ENCODE results near the gene ZSWIM5.
"Not testable (repeated sequence)": the region's sequence is repeated elsewhere in the genome, so short reads cannot be mapped to it uniquely, and the experiment has no call there.

ZSWIM5 gene

DNA sequence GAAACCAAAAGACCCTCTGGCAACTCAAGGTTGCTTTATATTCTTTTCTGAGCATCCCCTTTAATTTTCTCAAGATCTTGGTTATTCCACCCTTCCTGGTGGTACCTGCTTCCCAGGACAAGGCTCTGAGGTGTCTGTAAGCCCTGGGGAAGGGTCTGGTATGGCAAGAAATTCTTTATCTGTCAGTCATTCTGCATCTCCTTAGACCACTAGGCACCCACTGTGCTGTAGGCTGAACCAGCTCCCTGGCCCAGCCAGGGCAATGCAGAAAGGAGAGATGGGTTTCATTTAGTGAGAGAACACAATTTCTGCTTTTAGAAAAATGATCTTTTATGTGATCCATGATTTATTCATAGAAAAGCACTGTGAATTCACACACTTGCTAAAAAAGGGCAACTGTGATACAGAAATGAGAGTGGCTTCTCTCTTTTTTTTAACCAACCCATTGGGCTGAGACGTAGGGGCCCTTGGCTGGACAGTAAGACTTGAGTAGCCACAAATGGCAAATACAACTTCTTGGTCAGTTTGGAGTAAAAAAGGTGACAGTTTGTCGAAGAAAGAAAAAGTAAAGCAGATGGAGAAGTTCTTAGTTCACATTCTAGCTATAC lies 190.2 kb downstream of the ZSWIM5 start:
- no peak for DNase-seq

GRCh38 chr1:45015683-45016082 lies 190.7 kb downstream of the ZSWIM5 start:
- no peak for DNase-seq

DNA sequence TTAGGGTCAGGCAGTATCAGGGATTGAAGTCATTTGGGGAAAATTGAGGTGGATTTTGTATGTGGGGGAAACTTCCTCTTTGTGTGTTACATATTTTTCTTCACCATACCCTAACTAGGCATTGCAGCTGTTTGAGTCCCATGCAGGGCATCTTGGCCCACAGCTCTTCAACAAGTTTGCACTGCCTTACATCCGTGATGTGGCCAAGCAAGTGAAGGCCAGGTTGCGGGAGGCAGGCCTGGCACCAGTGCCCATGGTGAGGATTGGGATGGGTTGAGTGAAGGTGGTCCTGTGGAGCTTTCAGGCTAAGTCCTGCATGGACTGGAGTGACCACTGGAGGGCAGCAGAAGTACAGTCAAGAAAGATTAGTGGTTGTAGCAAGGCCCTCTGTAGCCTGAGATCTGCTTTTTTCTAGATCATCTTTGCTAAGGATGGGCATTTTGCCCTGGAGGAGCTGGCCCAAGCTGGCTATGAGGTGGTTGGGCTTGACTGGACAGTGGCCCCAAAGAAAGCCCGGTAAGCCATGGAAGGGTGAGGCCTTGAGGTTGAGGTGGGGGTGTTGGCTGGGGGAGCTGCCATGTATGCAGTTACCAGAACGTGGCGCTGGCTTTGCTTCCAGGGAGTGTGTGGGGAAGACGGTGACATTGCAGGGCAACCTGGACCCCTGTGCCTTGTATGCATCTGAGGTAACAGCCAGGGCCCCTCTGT lies 191.9 kb downstream of the ZSWIM5 start:
- DNase-seq = peak; percentile 53

DNA sequence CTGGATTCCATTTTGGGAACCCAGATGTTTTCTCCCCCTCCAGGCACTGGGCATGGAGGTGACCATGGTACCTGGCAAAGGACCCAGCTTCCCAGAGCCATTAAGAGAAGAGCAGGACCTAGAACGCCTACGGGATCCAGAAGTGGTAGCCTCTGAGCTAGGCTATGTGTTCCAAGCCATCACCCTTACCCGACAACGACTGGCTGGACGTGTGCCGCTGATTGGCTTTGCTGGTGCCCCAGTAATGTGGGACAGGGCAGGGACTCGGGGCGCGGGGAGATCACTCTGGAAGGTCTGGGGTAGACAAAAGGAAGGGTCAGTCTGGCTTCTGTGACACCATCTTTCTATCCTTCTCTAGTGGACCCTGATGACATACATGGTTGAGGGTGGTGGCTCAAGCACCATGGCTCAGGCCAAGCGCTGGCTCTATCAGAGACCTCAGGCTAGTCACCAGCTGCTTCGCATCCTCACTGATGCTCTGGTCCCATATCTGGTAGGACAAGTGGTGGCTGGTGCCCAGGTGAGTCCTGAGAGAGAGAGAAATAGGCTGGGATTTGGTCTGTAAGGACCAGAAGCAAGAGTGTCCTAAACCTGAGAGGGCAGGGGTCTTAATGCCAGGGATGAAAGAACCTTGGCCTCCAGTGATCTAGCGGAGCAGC lies 192.7 kb downstream of the ZSWIM5 start:
- DNase-seq = no peak

GRCh38 chr1:45012639-45013278 lies 193.6 kb downstream of the ZSWIM5 start:
- DNase-seq = no peak

GRCh38 chr1:45011837-45012638 lies 194.4 kb downstream of the ZSWIM5 start, which contains the start of gene UROD:
Gene UROD, plus strand, starts transcription at chr1:45012254. Its CDS starts 12 bp downstream, at chr1:45012266.
- DNase-seq = peak; percentile 62

DNA sequence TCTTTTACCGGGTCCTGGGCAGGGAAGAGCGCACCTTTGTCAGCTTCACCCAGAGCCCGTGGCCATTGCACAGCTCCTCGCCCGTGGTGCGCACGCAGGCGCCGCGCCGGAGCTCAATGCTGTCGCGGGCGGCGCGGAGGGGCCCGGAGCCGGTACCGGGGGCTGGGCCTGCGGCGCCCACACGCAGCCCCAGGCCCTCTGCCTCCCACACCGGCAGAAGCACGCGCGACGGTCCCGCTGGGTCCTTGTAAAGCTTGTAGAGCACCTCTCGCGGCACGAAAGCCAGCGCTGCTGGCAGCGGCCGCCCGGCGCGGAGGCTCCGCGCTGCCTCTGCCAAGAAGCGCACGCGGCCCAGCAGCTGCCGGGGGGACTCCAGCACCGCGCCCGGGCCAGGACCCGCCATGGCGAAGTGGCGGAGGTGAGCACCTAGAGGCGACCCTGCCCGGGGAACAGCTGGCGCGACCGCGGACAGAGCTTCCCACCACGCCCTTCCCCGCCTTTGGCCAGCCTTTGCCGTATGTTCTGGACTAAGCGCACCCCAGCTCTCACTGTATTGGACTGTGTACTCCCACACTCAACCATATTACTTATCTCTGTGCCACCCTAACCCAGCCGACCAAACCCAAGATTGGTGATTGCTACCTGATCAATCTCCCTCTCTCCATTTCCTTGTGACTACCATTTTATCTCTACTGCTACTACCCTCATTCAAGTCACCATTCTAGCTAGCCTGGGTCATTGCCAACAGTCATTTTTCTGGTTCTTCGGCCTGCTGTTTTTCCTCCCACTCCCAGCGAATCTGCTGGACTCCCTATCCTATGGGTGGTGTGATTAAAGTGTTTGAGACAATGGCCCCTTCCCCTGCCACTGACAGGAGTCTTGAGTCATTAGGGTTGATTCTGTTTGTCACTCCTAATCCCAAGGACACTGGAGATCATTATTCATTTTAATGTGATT lies 195.3 kb downstream of the ZSWIM5 start, which contains the start of gene HECTD3:
TSS of gene HECTD3 (minus strand) at position 470 of the 957 bp plus-strand sequence. CDS start at position 403, 67 bp downstream.
- DNase-seq = peak; percentile 49

- no peak for DNase-seq
Observed at GRCh38 chr1:45009956-45010854, 196.2 kb downstream of the ZSWIM5 start.

DNA sequence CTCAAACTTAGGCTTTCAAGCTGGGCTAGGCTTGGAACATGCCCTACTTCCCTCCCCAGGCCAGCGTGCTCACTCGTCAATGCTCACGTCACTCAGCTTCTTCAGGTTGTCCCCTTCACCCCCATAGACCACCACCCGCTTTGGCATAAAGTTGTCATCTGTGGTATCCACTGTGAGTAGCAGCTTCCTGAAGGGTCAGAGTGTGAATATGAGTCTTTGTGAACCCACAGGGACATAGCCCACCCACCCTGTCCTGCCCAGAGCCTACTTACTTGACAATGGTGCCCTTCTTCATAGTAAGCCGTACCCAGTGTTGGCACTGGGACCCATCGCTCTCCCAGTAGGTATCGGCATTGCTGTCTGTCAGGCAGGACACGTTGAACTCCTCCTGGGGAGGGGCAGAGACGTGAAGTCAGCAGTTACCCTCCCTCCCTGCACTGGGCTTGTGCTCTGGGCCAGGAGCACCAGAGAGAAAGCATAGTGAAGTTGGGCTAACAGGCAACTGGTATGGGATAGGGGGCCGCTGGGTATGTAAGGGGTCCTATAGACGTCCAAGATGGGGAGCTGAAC lies 197.0 kb downstream of the ZSWIM5 start:
- no peak for DNase-seq

DNA sequence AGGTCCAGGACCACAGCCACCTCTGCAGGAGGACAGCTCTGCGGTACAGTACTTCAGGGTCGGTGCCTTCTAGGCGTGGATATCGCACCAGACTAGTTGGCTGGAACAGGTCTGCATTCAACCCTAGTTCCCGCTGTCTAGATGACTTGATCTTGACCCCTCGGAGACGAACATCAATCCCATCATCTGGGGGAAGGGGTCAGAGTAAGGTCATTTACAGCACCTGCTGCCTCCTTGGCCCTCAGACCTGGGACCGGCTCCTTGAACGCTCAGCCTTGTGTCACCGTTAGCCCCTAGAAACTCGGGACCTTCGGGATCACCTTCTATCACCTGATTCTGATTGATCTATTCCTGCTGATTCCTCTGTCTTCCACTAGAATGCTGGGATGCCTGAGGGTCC lies 197.9 kb downstream of the ZSWIM5 start:
- DNase-seq = no peak

- DNase-seq = no peak
Observed at GRCh38 chr1:45008076-45008475, 198.3 kb downstream of the ZSWIM5 start.

- no peak for DNase-seq
Observed at GRCh38 chr1:45007311-45007710, 199.1 kb downstream of the ZSWIM5 start.

DNA sequence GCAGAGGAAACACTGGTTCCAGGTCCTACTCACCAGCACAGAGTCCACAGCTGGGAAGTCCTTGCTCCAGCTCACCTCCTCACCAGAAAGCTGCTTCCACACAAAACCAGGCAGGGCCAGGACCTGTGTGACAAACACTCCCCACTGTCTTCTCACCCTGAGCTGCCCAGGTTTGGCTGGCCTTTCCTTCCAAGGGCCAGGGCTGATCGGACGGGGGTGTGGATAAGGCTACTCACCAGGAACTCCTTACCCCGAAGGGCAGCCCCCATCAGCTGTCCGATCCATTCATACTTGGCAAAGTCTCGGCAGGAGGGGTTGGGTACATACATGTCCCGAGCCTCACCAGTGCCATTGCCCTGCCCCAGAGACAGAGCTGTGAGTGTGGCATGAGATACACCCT lies 200.6 kb downstream of the ZSWIM5 start:
- DNase-seq = no peak

- DNase-seq = no peak
Observed at GRCh38 chr1:45004281-45004920, 202.0 kb downstream of the ZSWIM5 start.

GRCh38 chr1:45003741-45004140 lies 202.7 kb downstream of the ZSWIM5 start:
- no peak for DNase-seq

DNA sequence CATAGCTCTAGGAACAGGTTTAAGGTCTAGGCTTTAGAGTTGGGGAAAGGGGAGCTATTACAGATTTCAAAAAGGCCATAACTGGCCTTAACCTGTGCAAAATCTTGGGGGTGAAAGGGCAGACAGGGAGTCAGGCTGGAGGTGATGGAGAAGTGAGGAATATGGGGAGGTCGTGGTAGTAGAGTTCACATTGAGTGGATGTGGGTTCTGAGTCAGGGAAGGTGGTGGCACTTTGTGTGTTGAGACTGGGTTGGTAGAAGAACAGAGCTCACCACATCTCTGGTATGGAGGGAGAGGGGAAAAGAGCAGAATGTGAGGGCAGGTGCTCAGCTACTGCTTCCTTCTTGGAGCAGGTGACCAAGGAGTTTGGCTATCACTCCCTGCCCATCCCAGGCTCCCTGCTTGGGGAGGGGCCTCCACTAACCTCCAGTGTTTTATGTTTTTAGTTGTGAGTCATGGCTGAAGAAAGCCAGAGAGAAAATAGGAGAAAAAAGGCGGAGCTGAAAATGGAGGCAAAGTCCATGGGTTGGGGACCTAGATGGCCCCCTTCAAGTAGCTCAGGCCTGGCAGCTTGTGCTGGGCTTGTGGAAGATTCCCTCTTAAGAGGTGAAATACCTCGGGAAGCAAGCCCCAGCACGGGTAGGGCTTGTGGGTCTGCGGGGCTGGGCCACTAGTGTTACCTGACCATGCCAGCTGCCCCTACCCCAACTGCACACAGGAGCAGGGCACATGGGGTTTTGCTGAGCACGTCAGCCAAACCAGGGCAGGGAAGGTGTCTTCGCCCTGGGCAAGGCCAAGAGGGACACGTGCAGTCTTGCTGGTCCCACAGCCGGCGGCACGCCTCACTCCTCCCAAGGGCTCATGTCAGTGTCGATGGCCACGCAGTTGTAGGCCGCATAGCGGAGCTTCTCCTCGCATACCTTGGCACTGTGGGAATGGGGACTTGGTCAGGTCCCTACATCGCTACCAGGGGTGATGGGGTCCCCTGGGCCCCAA lies 203.5 kb downstream of the ZSWIM5 start:
- no peak for DNase-seq

GRCh38 chr1:45001576-45001975 lies 204.8 kb downstream of the ZSWIM5 start:
- DNase-seq = not testable (repeated sequence)

- no peak for DNase-seq
Observed at GRCh38 chr1:45001011-45001481, 205.4 kb downstream of the ZSWIM5 start.
